ENCODE measurements around the gene CPTP.

The CPTP gene

GRCh38 chr1:1320666-1321448 lies 3.7 kb upstream of the CPTP start:
- no peak for DNase-seq

- no peak for DNase-seq
Observed at GRCh38 chr1:1321477-1321876, 3.1 kb upstream of the CPTP start.

GRCh38 chr1:1322418-1322817 lies 2.2 kb upstream of the CPTP start:
- no peak for DNase-seq

- no peak for DNase-seq
Observed at GRCh38 chr1:1322952-1323351, 1.6 kb upstream of the CPTP start.

- no peak for DNase-seq
Observed at GRCh38 chr1:1324084-1324523, 498 bp upstream of the CPTP start.

- DNase-seq, result no peak
Observed at GRCh38 chr1:1325288-1326074, 879 bp downstream of the CPTP start.

- no peak for DNase-seq
Observed at GRCh38 chr1:1326075-1326605, 1.5 kb downstream of the CPTP start.

- DNase-seq, result no peak
Observed at GRCh38 chr1:1327291-1327690, 2.7 kb downstream of the CPTP start.

GRCh38 chr1:1328254-1328653 lies 3.7 kb downstream of the CPTP start:
- no peak for DNase-seq

- no peak for DNase-seq
Observed at GRCh38 chr1:1329304-1330210, 5.0 kb downstream of the CPTP start.

GRCh38 chr1:1330366-1331067 lies 5.9 kb downstream of the CPTP start:
- no peak for DNase-seq

- no peak for DNase-seq
Observed at GRCh38 chr1:1331068-1331965, 6.7 kb downstream of the CPTP start, which contains the start of gene TAS1R3. Gene TAS1R3, plus strand, starts transcription at chr1:1331280. Its CDS starts 66 bp downstream, at chr1:1331346.

GRCh38 chr1:1332031-1332755 lies 7.6 kb downstream of the CPTP start:
- DNase-seq, result no peak

GRCh38 chr1:1332774-1333480 lies 8.3 kb downstream of the CPTP start:
- DNase-seq, result no peak

GRCh38 chr1:1333551-1334241 lies 9.1 kb downstream of the CPTP start:
- no peak for DNase-seq

- DNase-seq, result no peak
Observed at GRCh38 chr1:1334835-1335234, 10.2 kb downstream of the CPTP start.

GRCh38 chr1:1335283-1335682 lies 10.7 kb downstream of the CPTP start:
- DNase-seq, result no peak

GRCh38 chr1:1335792-1336248 lies 11.2 kb downstream of the CPTP start:
- no peak for DNase-seq

GRCh38 chr1:1336446-1336845 lies 11.8 kb downstream of the CPTP start:
- no peak for DNase-seq
